A549 treated with Mapracorat at 1 μM for 4 hours (cell line): Measurements from ENCODE around the gene MRPS23. TPM values are rescaled to one million over a fixed set of nuclear protein-coding genes. Genes with fewer than 3 reads are reported as not detected.

Source experiments
- total RNA-seq: library from RNA; stranded (reverse); fragments of 200-300 nt; extraction: Qiagen RNA extraction; gene quantifications from 5 replicates; pipeline ENCODE4 v1.2.3, GENCODE V29; 2022

MRPS23 gene
- total RNA-seq = 163 to 240 TPM (median 179 TPM) in 5 replicates

DNA sequence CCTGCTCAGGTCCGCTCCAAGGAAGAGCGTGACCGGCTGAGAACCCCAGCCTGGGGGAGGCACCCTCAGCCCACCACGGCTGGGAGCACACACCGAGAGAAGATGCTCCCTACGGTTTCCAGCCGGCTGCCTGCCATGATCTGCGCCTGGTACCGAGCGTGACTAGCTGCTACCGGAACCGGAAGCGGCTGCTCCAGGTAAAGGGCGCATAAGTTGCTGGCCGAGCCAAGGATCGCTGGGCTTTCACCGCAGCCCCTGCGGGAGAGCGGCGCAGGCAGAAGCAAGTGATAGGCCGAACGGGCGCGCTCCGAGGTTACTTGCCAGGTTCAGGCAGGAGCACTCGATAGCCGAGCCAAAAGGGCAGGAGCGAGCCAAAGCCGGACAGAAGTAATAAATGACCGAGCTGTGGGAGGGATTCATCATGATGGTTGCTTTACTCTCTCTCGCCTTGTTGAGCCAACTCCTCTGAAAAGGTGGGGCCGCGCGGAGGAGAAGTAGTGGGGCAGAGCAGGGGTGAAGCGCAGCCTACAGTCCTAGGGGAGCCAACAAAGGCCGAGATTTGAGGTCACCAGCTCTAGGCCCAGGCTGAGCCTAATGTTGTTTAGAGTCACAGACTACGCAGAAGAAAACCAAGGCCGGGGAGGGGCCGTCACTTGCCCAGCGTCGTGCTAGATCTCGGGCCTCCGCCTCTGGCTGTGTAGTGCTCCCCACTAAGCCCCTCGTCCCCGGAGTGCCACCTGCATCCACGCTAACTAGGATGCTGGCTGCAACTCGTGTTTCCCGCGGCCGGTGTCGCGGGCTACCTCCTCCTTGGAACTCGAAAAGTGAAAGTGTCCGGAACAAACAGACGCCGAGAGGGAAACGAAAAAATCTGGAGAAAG lies at the start of gene MRPS23:
Gene MRPS23 (minus strand): TSS at position 171 of the 881 bp plus-strand sequence. CDS start 34 bp downstream, at position 137.

Other genes starting within 250 kb of the MRPS23 start
- not detected in 5 replicates for gene CCDC182, start 104.7 kb downstream of the MRPS23 start, total RNA-seq
- gene CUEDC1, start 105.4 kb upstream of the MRPS23 start, total RNA-seq = 46.2 to 62.6 TPM (median 54.2 TPM) in 5 replicates
- gene VEZF1, start 138.2 kb upstream of the MRPS23 start, total RNA-seq = 39.4 to 49.6 TPM (median 46.9 TPM) in 5 replicates
- 242 to 251 TPM (median 243 TPM) in 5 replicates for gene SRSF1, start 157.2 kb upstream of the MRPS23 start, total RNA-seq
- 18.2 to 24.3 TPM (median 23.3 TPM) in 5 replicates for gene DYNLL2, start 233.4 kb upstream of the MRPS23 start, total RNA-seq